DOHH2 (cell line): ENCODE results near the gene FGGY.

ENCODE experiments used
- H3F3A ChIP-seq: fragments of 200-600 bp; sonication (generic), shearing (Covaris generic); 2 replicates; pipeline ENCODE4 v1.6.0; 2016; ENCODE audit warnings: antibody characterized with exemption, mild to moderate bottlenecking; ENCODE audit not compliant: control insufficient read depth, insufficient read depth
- H3K27ac ChIP-seq: fragments of 200-600 bp; sonication (generic); 2 replicates; pipeline ENCODE4 v1.5.1; 2014; ENCODE audit warnings: low read depth, mild to moderate bottlenecking, low read length, moderate library complexity
- H3K27me3 ChIP-seq: fragments of 200-600 bp; sonication (generic); 2 replicates; pipeline ENCODE4 v1.6.1; 2014; ENCODE audit warnings: mild to moderate bottlenecking, low read length, mixed read lengths; ENCODE audit not compliant: control insufficient read depth
- H3K36me3 ChIP-seq: fragments of 200-600 bp; sonication (generic); 2 replicates; pipeline ENCODE4 v1.6.1; 2014; ENCODE audit warnings: mild to moderate bottlenecking, low read length, moderate library complexity, mixed read lengths; ENCODE audit not compliant: control insufficient read depth
- H3K4me1 ChIP-seq: fragments of 200-600 bp; sonication (generic); 2 replicates; pipeline ENCODE4 v1.6.1; 2014; ENCODE audit warnings: mild to moderate bottlenecking, low read length, mixed read lengths; ENCODE audit not compliant: control insufficient read depth
- H3K4me2 ChIP-seq: fragments of 200-600 bp; sonication (generic); 2 replicates; pipeline ENCODE4 v1.6.0; 2014; ENCODE audit warnings: mild to moderate bottlenecking, low read length, moderate library complexity
- H3K4me3 ChIP-seq: fragments of 200-600 bp; sonication (generic); 2 replicates; pipeline ENCODE4 v1.5.1; 2014; ENCODE audit warnings: mild to moderate bottlenecking, low read length, mixed read lengths
- H3K79me2 ChIP-seq: fragments of 200-600 bp; sonication (generic); 2 replicates; pipeline ENCODE4 v1.6.1; 2014; ENCODE audit warnings: mild to moderate bottlenecking, low read length, mixed read lengths; ENCODE audit not compliant: control insufficient read depth
- H3K9me2 ChIP-seq: fragments of 200-600 bp; sonication (generic); replicated peaks from 2 replicates; pipeline ENCODE4 v1.6.1; 2014; ENCODE audit warnings: mild to moderate bottlenecking, low read length, mixed read lengths; ENCODE audit not compliant: control insufficient read depth
- H3K9me3 ChIP-seq: fragments of 200-600 bp; sonication (generic); 2 replicates; pipeline ENCODE4 v1.6.1; 2014; ENCODE audit warnings: antibody characterized with exemption, low read length, mixed read lengths; ENCODE audit not compliant: control insufficient read depth, insufficient read depth
- H4K20me1 ChIP-seq: fragments of 200-600 bp; sonication (generic); 2 replicates; pipeline ENCODE4 v1.6.0; 2014; ENCODE audit warnings: low read depth, mild to moderate bottlenecking, antibody characterized with exemption, low read length, moderate library complexity; ENCODE audit not compliant: control insufficient read depth, insufficient read depth
- CTCF ChIP-seq: fragments of 200-600 bp; sonication (generic); IDR thresholded peaks from one replicate; pipeline ENCODE4 v1.5.1; 2014; ENCODE audit warnings: antibody characterized with exemption, mild to moderate bottlenecking, low read depth, low read length; ENCODE audit not compliant: poor library complexity, severe bottlenecking
- EZH2phosphoT487 ChIP-seq: fragments of 200-600 bp; sonication (generic); IDR thresholded peaks from 2 replicates; pipeline ENCODE4 v1.6.1; 2017; ENCODE audit warnings: borderline replicate concordance, mild to moderate bottlenecking, antibody characterized with exemption, low read length, moderate library complexity, mixed read lengths

FGGY gene

DNA sequence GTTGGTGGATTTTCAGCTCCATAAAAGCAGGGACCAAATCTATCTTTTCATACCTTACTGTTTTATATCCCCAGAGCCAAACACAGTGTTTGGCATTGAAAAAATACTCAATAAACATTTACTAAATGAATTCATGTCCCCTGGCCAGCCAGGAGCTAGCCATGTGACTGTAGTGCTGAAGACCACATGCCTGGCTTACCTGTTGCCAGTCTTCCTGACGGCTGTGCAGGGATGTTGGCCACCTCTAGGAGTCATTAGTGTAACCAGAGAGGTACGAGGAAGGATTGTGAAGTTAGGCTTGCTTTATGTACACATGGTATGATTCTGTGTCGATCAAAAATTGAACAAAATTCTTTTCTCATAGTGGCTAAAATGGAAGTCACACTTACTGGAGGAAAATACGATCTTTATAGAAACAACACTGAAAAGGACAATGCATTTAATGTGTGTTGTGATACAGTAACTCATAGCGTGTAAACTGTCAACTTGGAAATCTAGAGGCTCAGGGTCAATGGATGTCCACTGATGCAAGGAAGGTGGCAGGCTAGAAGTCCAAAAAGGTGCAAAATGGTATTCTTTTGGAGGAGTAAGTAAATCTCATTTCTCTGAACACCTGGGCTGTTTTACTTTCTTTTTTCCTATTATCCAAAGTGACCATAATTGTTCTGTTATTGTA is 60.9 kb downstream of the FGGY start:
- Histone ChIP-seq H3K4me1 (no peaks in the 10 kb centered on the region), H3F3A (no peaks in the 10 kb centered on the region), H3K27ac (no peak overlapping the region), H3K27me3 (no peaks in the 10 kb centered on the region), H3K79me2 (no peaks in the 10 kb centered on the region), H3K9me2 (no peaks in the 10 kb centered on the region), H3K36me3 (no peaks in the 10 kb centered on the region), H3K4me3 (no peak overlapping the region), H4K20me1 (no peaks in the 10 kb centered on the region), H3K4me2 (no peak overlapping the region), H3K9me3 (no peaks in the 10 kb centered on the region)
- TF ChIP-seq EZH2phosphoT487, result no peak
- TF ChIP-seq CTCF, result no peak

DNA sequence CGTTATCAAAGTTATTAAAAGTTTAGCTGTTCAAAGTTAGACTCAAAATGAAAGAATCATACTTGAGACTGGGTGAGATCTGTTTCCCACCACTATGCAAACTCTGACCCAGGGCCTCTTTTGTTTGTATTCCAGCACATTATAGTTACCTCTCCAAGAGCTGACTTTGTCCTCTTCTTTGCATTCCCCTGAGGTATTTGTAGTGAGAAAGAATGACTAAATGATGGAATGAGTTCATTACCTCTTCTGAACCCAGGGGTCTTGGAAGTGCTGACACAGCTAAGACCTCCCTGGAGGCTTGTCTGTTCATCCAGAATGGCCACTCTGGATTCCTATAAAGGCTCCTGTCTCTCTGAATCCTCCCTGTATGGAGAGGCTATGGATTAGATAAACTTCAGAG is 62.4 kb downstream of the FGGY start:
- Histone ChIP-seq H3K79me2 (no peaks in the 10 kb centered on the region), H3K9me2 (no peaks in the 10 kb centered on the region), H4K20me1 (no peaks in the 10 kb centered on the region), H3K4me2 (no peak overlapping the region), H3K36me3 (no peaks in the 10 kb centered on the region), H3K9me3 (no peaks in the 10 kb centered on the region), H3K4me1 (no peaks in the 10 kb centered on the region), H3K4me3 (no peak overlapping the region), H3K27me3 (no peaks in the 10 kb centered on the region), H3K27ac (no peak overlapping the region), H3F3A (no peaks in the 10 kb centered on the region)
- TF ChIP-seq EZH2phosphoT487 (no peak), CTCF (no peak)

DNA sequence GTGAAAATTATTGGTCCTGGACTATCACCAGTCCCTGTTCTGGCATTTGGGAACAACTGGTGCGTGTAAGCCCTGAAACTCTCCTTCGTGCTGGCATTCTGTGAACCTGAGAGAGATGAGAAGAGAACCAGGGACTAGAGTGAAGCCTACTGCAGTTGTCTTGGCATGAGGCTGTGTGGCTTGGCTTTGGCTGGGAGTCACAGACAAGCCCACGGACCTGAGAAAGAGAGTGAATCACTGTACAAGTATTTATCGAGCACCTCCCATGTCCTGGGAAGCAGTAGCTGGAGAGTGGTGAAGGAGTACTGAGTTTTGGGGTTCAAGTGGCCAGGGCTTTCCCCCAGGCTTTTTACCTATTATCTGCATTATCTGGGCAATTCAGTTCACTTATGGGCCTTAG is 63.3 kb downstream of the FGGY start:
- Histone ChIP-seq H3K4me1 (no peaks in the 10 kb centered on the region), H3K9me2 (no peaks in the 10 kb centered on the region), H3K79me2 (no peaks in the 10 kb centered on the region), H3K27ac (no peak overlapping the region), H3K4me3 (no peak overlapping the region), H3K27me3 (no peaks in the 10 kb centered on the region), H3F3A (no peaks in the 10 kb centered on the region), H3K4me2 (no peak overlapping the region), H3K9me3 (no peaks in the 10 kb centered on the region), H4K20me1 (no peaks in the 10 kb centered on the region), H3K36me3 (no peaks in the 10 kb centered on the region)
- TF ChIP-seq EZH2phosphoT487 (no peak), CTCF (no peak)
